ENCODE data around the gene AMDHD2.

DNA sequence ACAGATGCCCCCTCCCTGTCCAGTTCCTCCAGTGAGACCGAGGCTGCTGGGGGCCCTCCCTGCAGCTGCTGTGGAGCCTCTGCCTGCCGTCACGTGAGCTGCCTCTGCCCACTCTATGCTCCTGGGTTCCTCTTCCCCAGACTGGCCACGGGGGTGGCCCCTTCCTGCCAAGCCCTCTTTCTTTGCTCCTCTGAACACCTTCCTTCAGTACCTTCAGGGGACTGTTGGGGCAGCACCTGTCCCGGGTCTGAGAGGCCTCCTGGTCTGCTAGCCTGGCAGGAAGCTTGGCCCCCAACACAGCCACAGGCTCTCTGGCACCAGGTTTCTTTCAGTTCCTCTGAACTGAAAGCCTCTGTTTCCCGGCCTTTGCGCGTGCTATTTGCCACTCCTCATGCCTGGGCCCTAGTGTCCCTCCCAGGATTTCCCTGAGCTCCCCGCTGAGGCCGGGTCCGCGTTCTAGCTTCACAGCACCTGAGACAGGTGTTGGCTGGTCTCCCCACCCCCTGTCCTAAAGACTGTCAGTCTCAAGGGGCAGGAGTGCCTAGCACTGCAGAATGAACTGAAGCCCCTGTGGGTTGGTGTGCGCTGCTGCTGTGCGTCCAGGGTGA, 13.0 kb upstream of the AMDHD2 start:
- no peak for TF ChIP-seq CTCF (IDR thresholded peaks at IDR 0.05)
- no peak for TF ChIP-seq POLR2A (IDR thresholded peaks at IDR 0.05)
- TF ChIP-seq EP300 (IDR thresholded peaks at IDR 0.05), result no peak
- TF ChIP-seq POLR2AphosphoS5 (IDR thresholded peaks at IDR 0.05), result peak in 1 of 4 donors; percentile 17

Measured in sigmoid colon (tissue), 4 donors.